ENCODE measurements around the gene PXN.

Gene PXN

GRCh38 chr12:120172053-120172452 is 93.5 kb downstream of the PXN start:
- DNase-seq (ENCODE audit: low read depth) = no peak

GRCh38 chr12:120170631-120171030 is 94.9 kb downstream of the PXN start:
- no peak for DNase-seq (ENCODE audit: low read depth)

GRCh38 chr12:120169946-120170345 is 95.6 kb downstream of the PXN start:
- DNase-seq (ENCODE audit: low read depth) = no peak

- no peak for DNase-seq (ENCODE audit: low read depth)
These were observed 97.2 kb downstream of the PXN start for GRCh38 chr12:120168337-120168736.

DNA sequence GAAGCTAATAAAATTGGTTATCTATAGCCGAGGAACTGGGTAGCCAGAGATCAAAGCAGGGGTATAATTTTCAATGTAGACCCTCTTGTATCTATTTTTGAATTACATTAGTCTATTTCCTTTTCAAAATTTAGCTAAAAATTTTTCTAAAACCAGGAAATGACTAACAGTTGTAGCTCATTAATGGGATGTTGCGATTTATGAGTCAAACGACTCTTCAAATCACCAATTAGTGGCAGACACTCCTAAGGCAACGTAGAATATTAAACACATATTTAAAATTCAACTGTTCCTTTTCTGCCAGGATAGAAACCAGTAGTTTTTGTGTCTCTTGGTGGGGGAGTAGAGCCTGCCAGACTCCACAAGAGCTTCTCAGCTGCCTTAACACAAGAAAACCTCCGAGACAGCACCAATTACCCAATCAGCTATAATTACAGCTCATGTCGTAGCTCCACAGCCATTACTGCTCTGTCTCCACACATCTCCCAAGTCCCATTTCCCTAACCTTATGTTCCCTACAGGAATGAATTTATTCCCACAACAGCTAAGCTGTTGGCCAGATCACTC is 97.9 kb downstream of the PXN start:
- DNase-seq (ENCODE audit: low read depth) = no peak

- no peak for DNase-seq (ENCODE audit: low read depth)
These were observed 101.2 kb downstream of the PXN start for GRCh38 chr12:120164293-120164692.

- no peak for DNase-seq (ENCODE audit: low read depth)
These were observed 102.8 kb downstream of the PXN start for GRCh38 chr12:120162763-120163162.

DNA sequence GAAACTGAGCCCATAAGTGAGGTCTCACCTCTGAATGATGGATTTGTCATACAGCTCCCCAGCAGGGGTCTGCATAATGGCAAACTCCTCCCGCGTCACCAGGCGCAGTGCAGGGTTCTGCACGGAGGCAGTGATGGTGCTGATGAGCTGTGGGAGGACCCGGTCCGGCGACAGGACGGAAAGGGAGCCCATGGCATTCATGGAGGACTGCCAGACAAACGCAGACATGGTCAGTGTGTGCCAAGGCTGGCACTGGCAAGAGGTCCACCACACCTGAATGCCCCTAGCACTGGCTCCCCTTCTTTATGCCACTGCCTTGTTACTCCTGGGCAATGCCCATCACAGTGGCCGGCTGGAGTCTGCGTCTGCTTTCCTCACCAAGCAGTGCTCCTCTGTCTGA is 103.7 kb downstream of the PXN start:
- no peak for DNase-seq (ENCODE audit: low read depth)

Measured in activated gamma-delta T cell treated with anti-CD3 and anti-CD28 coated beads, Interleukin-2, amount 50 U/mL, for 16 hours (primary cell).